Fibroblast of lung (primary cell): Measurements from ENCODE around the gene PGAM2.
"Not testable (repeated sequence)": the region's sequence is repeated elsewhere in the genome, so short reads cannot be mapped to it uniquely, and the experiment has no call there.

Experiments
- EZH2 ChIP-seq: IDR thresholded peaks from 2 replicates; pipeline ENCODE4 v1.5.1; 2012; ENCODE audit warnings: low read length, control low read depth, mild to moderate bottlenecking; ENCODE audit errors: missing control alignments
- TF ChIP-seq, protein P1 (sequence below), 2 donors: IDR thresholded peaks in 1 of 2; conservative IDR thresholded peaks in 1 of 2; 1 replicate in 1 of 2; 2 replicates in 1 of 2; pipeline ENCODE4 v1.5.1; 2011 to 2012; ENCODE audit warnings: low read length in 2 of 2, control low read depth in 1 of 2, inconsistent platforms in 1 of 2, low read depth in 1 of 2, mild to moderate bottlenecking in 1 of 2

DNA sequence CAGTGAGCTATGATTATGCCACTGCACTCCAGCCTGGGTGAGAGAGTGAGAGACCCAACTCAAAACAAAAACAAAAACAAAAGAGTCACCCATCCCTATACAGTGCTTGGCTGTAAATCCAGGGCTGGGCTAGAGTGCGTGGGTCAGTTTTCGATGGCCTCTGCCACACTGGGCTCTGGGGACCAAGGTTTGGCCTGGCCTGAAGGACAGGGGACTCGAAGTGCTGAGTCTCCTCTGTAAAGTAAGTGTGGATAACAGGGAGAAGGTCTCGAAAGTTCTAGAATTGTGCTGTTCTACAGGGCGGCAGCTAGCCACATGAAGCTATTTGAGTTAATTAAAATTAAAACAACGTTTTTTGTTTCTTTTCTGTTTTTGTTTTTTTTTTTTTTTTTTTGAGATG, 33.3 kb downstream of the PGAM2 start:
- TF ChIP-seq, protein P1, sequence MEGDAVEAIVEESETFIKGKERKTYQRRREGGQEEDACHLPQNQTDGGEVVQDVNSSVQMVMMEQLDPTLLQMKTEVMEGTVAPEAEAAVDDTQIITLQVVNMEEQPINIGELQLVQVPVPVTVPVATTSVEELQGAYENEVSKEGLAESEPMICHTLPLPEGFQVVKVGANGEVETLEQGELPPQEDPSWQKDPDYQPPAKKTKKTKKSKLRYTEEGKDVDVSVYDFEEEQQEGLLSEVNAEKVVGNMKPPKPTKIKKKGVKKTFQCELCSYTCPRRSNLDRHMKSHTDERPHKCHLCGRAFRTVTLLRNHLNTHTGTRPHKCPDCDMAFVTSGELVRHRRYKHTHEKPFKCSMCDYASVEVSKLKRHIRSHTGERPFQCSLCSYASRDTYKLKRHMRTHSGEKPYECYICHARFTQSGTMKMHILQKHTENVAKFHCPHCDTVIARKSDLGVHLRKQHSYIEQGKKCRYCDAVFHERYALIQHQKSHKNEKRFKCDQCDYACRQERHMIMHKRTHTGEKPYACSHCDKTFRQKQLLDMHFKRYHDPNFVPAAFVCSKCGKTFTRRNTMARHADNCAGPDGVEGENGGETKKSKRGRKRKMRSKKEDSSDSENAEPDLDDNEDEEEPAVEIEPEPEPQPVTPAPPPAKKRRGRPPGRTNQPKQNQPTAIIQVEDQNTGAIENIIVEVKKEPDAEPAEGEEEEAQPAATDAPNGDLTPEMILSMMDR (conservative IDR thresholded peaks at IDR 0.05 in 1 of 2, IDR thresholded peaks at IDR 0.05 in 1 of 2; ENCODE audit: low read depth in 1 of 2, low read length in 2 of 2): not testable (repeated sequence)
- TF ChIP-seq EZH2: not testable (repeated sequence)
